ENCODE results near the gene DFFB.
A peak's percentile ranks its signal among the peaks of the same experiment; 100 is the strongest.

DFFB gene

GRCh38 chr1:3900969-3901529, 43.8 kb downstream of the DFFB start:
- TF ChIP-seq POLR2A (IDR thresholded peaks at IDR 0.05; ENCODE audit: low read length) (peak; percentile 40), GATA1 (IDR thresholded peaks at IDR 0.05; ENCODE audit: low read depth, low read length) (no peak)
- DNase-seq: peak; percentile 97 to 98

GRCh38 chr1:3902111-3902511, 44.8 kb downstream of the DFFB start:
- TF ChIP-seq POLR2A (IDR thresholded peaks at IDR 0.05; ENCODE audit: low read length): no peak
- TF ChIP-seq GATA1 (IDR thresholded peaks at IDR 0.05; ENCODE audit: low read depth, low read length): no peak
- DNase-seq: no peak

GRCh38 chr1:3902571-3903091, 45.4 kb downstream of the DFFB start:
- DNase-seq: no peak
- TF ChIP-seq POLR2A (IDR thresholded peaks at IDR 0.05; ENCODE audit: low read length) (no peak), GATA1 (IDR thresholded peaks at IDR 0.05; ENCODE audit: low read depth, low read length) (no peak)

- no peak for DNase-seq
- TF ChIP-seq POLR2A (IDR thresholded peaks at IDR 0.05; ENCODE audit: low read length) (no peak), GATA1 (IDR thresholded peaks at IDR 0.05; ENCODE audit: low read depth, low read length) (no peak)
Observed at GRCh38 chr1:3903141-3904005, 46.1 kb downstream of the DFFB start.

- no peak for TF ChIP-seq POLR2A (IDR thresholded peaks at IDR 0.05; ENCODE audit: low read length)
- no peak for TF ChIP-seq GATA1 (IDR thresholded peaks at IDR 0.05; ENCODE audit: low read depth, low read length)
Observed at GRCh38 chr1:3904006-3904842, 46.9 kb downstream of the DFFB start.

GRCh38 chr1:3904843-3905185, 47.5 kb downstream of the DFFB start:
- DNase-seq: no peak
- no peak for TF ChIP-seq POLR2A (IDR thresholded peaks at IDR 0.05; ENCODE audit: low read length)
- no peak for TF ChIP-seq GATA1 (IDR thresholded peaks at IDR 0.05; ENCODE audit: low read depth, low read length)

More at GRCh38 chr1:3904006-3904842, 46.9 kb downstream of the DFFB start:
- no peak for DNase-seq

- DNase-seq: no peak
- TF ChIP-seq POLR2A (IDR thresholded peaks at IDR 0.05; ENCODE audit: low read length): no peak
- no peak for TF ChIP-seq GATA1 (IDR thresholded peaks at IDR 0.05; ENCODE audit: low read depth, low read length)
Observed at GRCh38 chr1:3905266-3905952, 48.1 kb downstream of the DFFB start.

- TF ChIP-seq POLR2A (IDR thresholded peaks at IDR 0.05; ENCODE audit: low read length) (no peak), GATA1 (IDR thresholded peaks at IDR 0.05; ENCODE audit: low read depth, low read length) (no peak)
- DNase-seq: peak; percentile 22 to 34
Observed at GRCh38 chr1:3905953-3906671, 48.8 kb downstream of the DFFB start.

GRCh38 chr1:3906672-3907020, 49.4 kb downstream of the DFFB start:
- TF ChIP-seq POLR2A (IDR thresholded peaks at IDR 0.05; ENCODE audit: low read length) (no peak), GATA1 (IDR thresholded peaks at IDR 0.05; ENCODE audit: low read depth, low read length) (no peak)
- no peak for DNase-seq

GRCh38 chr1:3907031-3907534, 49.8 kb downstream of the DFFB start:
- no peak for TF ChIP-seq GATA1 (IDR thresholded peaks at IDR 0.05; ENCODE audit: low read depth, low read length)
- no peak for TF ChIP-seq POLR2A (IDR thresholded peaks at IDR 0.05; ENCODE audit: low read length)
- DNase-seq: peak; percentile 43 to 47

GRCh38 chr1:3907621-3908165, 50.4 kb downstream of the DFFB start:
- DNase-seq: no peak
- TF ChIP-seq POLR2A (IDR thresholded peaks at IDR 0.05; ENCODE audit: low read length): no peak

- no peak for TF ChIP-seq POLR2A (IDR thresholded peaks at IDR 0.05; ENCODE audit: low read length)
- TF ChIP-seq GATA1 (IDR thresholded peaks at IDR 0.05; ENCODE audit: low read depth, low read length): no peak
- DNase-seq: no peak
Observed at GRCh38 chr1:3908886-3909517, 51.7 kb downstream of the DFFB start.
